IMR-90 (cell line): ENCODE results near the gene KRT3.

ENCODE experiments used
- CEBPB ChIP-seq: IDR thresholded peaks from 2 replicates; pipeline ENCODE4 v1.6.1; 2012; ENCODE audit warnings: low read depth, low read length, improper control_type of control experiment
- CHD1 ChIP-seq: IDR thresholded peaks from 2 replicates; pipeline ENCODE4 v1.6.1; 2012; ENCODE audit warnings: low read depth, low read length, improper control_type of control experiment
- CTCF ChIP-seq: conservative IDR thresholded peaks from 2 replicates; pipeline ENCODE4 v1.5.1; 2012; ENCODE audit warnings: mild to moderate bottlenecking, low read depth, low read length, improper control_type of control experiment
- ELK1 ChIP-seq: fragments of 150-350 bp; IDR thresholded peaks from 2 replicates; pipeline ENCODE4 v1.6.1; 2016; ENCODE audit warnings: low read depth, mild to moderate bottlenecking, low read length, moderate library complexity, borderline replicate concordance
- FOS ChIP-seq: fragments of 150-350 bp; IDR thresholded peaks from 2 replicates; pipeline ENCODE4 v1.6.1; 2016; ENCODE audit warnings: low read depth, low read length
- MAFK ChIP-seq: IDR thresholded peaks from 2 replicates; pipeline ENCODE4 v1.6.1; 2012; ENCODE audit warnings: low read depth, low read length, improper control_type of control experiment
- MXI1 ChIP-seq: IDR thresholded peaks from 2 replicates; pipeline ENCODE4 v1.6.1; 2012; ENCODE audit warnings: low read depth, mild to moderate bottlenecking, low read length, moderate library complexity, borderline replicate concordance
- NFE2L2 ChIP-seq: fragments of 150-350 bp; IDR thresholded peaks from 2 replicates; pipeline ENCODE4 v1.6.1; 2016; ENCODE audit warnings: low read depth, mild to moderate bottlenecking, low read length
- POLR2A ChIP-seq: IDR thresholded peaks from 2 replicates; pipeline ENCODE4 v1.6.1; 2012; ENCODE audit warnings: mild to moderate bottlenecking, low read depth, low read length
- RAD21 ChIP-seq: IDR thresholded peaks from 2 replicates; pipeline ENCODE4 v1.6.1; 2012; ENCODE audit warnings: low read length, improper control_type of control experiment
- RFX5 ChIP-seq: IDR thresholded peaks from 2 replicates; pipeline ENCODE4 v1.8.0; 2012; ENCODE audit warnings: low read depth, mild to moderate bottlenecking, low read length, moderate library complexity
- SMC3 ChIP-seq: fragments of 150-350 bp; IDR thresholded peaks from 2 replicates; pipeline ENCODE4 v1.6.1; 2016; ENCODE audit warnings: low read depth, mild to moderate bottlenecking, antibody characterized with exemption, low read length, moderate library complexity
- USF2 ChIP-seq: fragments of 150-350 bp; IDR thresholded peaks from 2 replicates; pipeline ENCODE4 v1.6.1; 2017; ENCODE audit warnings: mild to moderate bottlenecking, antibody characterized with exemption, low read length, low read depth

GRCh38 chr12:52748578-52748977 is 47.3 kb downstream of the KRT3 start:
- no peak for TF ChIP-seq CTCF
- no peak for TF ChIP-seq MXI1
- no peak for TF ChIP-seq CEBPB
- no peak for TF ChIP-seq POLR2A
- TF ChIP-seq RFX5 = no peak
- TF ChIP-seq RAD21 = no peak
- no peak for TF ChIP-seq SMC3
- TF ChIP-seq FOS = no peak
- no peak for TF ChIP-seq ELK1
- no peak for TF ChIP-seq MAFK
- no peak for TF ChIP-seq USF2
- TF ChIP-seq CHD1 = no peak
- TF ChIP-seq NFE2L2 = no peak
